ENCODE measurements around the gene ST3GAL5.

Gene ST3GAL5

GRCh38 chr2:85914922-85915321, 26.1 kb upstream of the ST3GAL5 start:
- Histone ChIP-seq H3K9ac (ENCODE audit: low read length) (no peak overlapping the region), H3K27me3 (ENCODE audit: control insufficient read depth in 1 of 2, insufficient read depth in 2 of 2, low read length in 2 of 2) (no peaks in the 10 kb centered on the region), H3K9me3 (ENCODE audit: low read length) (no peaks in the 10 kb centered on the region), H3K36me3 (ENCODE audit: insufficient read depth, low read length) (no peaks in the 10 kb centered on the region), H3K4me3 (ENCODE audit: low read depth in 1 of 2, low read length in 2 of 2) (no peak overlapping the region), H3K4me1 (ENCODE audit: insufficient read depth, low read length) (peaks cover 4% of the 10 kb centered on the region), H3K27ac (ENCODE audit: low read depth, low read length) (no peak overlapping the region)

GRCh38 chr2:85913884-85914881, 25.4 kb upstream of the ST3GAL5 start:
- no peaks in the 10 kb centered on the region for H3K27me3 ChIP-seq (ENCODE audit: control insufficient read depth in 1 of 2, insufficient read depth in 2 of 2, low read length in 2 of 2)
- no peak overlapping the region for H3K27ac ChIP-seq (ENCODE audit: low read depth, low read length)
- no peaks in the 10 kb centered on the region for H3K9me3 ChIP-seq (ENCODE audit: low read length)
- H3K9ac ChIP-seq (ENCODE audit: low read length) = no peak overlapping the region
- no peak overlapping the region for H3K4me3 ChIP-seq (ENCODE audit: low read depth in 1 of 2, low read length in 2 of 2)
- no peaks in the 10 kb centered on the region for H3K36me3 ChIP-seq (ENCODE audit: insufficient read depth, low read length)
- H3K4me1 ChIP-seq (ENCODE audit: insufficient read depth, low read length) = peaks cover 4% of the 10 kb centered on the region

DNA sequence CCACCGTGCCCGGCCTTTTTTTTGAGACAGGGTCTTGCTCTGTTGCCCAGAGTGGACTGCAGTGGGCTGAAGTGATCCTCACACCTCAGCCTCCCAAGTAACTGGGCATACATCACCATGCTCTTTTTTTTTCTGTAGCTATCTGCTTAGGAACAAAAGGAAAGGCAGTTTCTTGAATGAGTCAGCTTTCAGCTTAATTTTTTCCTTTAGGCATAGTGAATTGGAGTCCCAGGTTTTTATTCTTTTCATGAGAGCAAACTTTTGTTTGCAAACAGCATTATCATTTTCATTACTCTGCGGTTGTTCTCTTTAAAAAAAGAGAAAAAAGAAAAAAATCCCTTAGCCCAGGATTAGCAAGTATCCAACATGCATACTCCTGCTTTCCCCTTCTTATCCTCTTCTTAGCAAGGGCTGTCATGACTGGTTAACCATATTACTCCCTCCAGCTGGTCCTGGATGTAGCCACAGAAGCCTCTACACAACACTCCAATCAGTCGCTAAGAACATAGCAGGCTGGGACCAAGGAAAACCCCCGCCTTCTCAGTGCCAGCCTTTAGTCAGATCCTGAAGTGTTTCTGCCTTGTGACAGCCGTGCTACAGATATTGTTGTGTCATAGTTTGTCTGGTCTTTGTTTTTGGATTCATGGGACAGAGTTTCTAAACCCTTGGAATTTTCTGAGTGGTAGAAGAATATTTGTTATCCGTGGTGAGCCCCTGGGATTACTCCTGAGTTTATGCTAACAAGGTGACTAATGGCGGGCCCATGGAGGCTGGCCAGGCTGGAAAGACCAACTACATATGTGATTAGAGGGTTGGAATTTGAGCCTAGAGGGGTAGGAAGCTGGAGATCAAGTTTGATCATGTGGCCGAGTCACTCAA, 23.3 kb upstream of the ST3GAL5 start:
- H3K4me1 ChIP-seq (ENCODE audit: insufficient read depth, low read length) = peaks cover 4% of the 10 kb centered on the region
- no peaks in the 10 kb centered on the region for H3K27me3 ChIP-seq (ENCODE audit: control insufficient read depth in 1 of 2, insufficient read depth in 2 of 2, low read length in 2 of 2)
- no peak overlapping the region for H3K9ac ChIP-seq (ENCODE audit: low read length)
- H3K27ac ChIP-seq (ENCODE audit: low read depth, low read length) = no peak overlapping the region
- no peak overlapping the region for H3K4me3 ChIP-seq (ENCODE audit: low read depth in 1 of 2, low read length in 2 of 2)
- H3K9me3 ChIP-seq (ENCODE audit: low read length) = no peaks in the 10 kb centered on the region
- no peaks in the 10 kb centered on the region for H3K36me3 ChIP-seq (ENCODE audit: insufficient read depth, low read length)

GRCh38 chr2:85911097-85911496, 22.3 kb upstream of the ST3GAL5 start:
- Histone ChIP-seq H3K27ac (ENCODE audit: low read depth, low read length) (no peak overlapping the region), H3K4me1 (ENCODE audit: insufficient read depth, low read length) (peaks cover 4% of the 10 kb centered on the region), H3K9me3 (ENCODE audit: low read length) (no peaks in the 10 kb centered on the region), H3K27me3 (ENCODE audit: control insufficient read depth in 1 of 2, insufficient read depth in 2 of 2, low read length in 2 of 2) (no peaks in the 10 kb centered on the region), H3K4me3 (ENCODE audit: low read depth in 1 of 2, low read length in 2 of 2) (no peak overlapping the region), H3K9ac (ENCODE audit: low read length) (no peak overlapping the region), H3K36me3 (ENCODE audit: insufficient read depth, low read length) (no peaks in the 10 kb centered on the region)

DNA sequence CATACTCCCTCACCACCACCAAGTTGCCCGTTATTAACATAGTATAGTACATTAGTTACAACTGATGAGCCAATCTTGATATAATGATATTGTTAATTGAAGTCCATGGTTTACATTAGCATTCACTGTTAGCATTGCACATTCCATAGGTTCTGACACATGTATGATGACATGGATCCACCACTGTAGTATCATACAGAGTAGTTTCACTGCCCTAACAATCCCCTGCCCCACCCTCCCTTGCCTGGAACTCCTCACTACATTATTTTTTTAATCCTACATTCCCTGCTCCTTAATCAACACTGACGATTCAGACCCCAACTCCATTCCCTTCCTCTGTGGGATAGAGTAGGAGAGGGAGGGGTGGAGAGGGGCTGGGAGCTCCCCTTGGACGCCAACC, 20.2 kb upstream of the ST3GAL5 start:
- Histone ChIP-seq H3K27ac (ENCODE audit: low read depth, low read length) (no peak overlapping the region), H3K4me3 (ENCODE audit: low read depth in 1 of 2, low read length in 2 of 2) (no peak overlapping the region), H3K9ac (ENCODE audit: low read length) (no peak overlapping the region), H3K9me3 (ENCODE audit: low read length) (no peaks in the 10 kb centered on the region), H3K4me1 (ENCODE audit: insufficient read depth, low read length) (peaks cover 16% of the 10 kb centered on the region), H3K27me3 (ENCODE audit: control insufficient read depth in 1 of 2, insufficient read depth in 2 of 2, low read length in 2 of 2) (no peaks in the 10 kb centered on the region), H3K36me3 (ENCODE audit: insufficient read depth, low read length) (no peaks in the 10 kb centered on the region)

GRCh38 chr2:85908506-85908905, 19.7 kb upstream of the ST3GAL5 start:
- Histone ChIP-seq H3K9me3 (ENCODE audit: low read length) (no peaks in the 10 kb centered on the region), H3K27me3 (ENCODE audit: control insufficient read depth in 1 of 2, insufficient read depth in 2 of 2, low read length in 2 of 2) (no peaks in the 10 kb centered on the region), H3K36me3 (ENCODE audit: insufficient read depth, low read length) (no peaks in the 10 kb centered on the region), H3K4me3 (ENCODE audit: low read depth in 1 of 2, low read length in 2 of 2) (no peak overlapping the region), H3K9ac (ENCODE audit: low read length) (no peak overlapping the region), H3K4me1 (ENCODE audit: insufficient read depth, low read length) (peaks cover 16% of the 10 kb centered on the region), H3K27ac (ENCODE audit: low read depth, low read length) (no peak overlapping the region)

DNA sequence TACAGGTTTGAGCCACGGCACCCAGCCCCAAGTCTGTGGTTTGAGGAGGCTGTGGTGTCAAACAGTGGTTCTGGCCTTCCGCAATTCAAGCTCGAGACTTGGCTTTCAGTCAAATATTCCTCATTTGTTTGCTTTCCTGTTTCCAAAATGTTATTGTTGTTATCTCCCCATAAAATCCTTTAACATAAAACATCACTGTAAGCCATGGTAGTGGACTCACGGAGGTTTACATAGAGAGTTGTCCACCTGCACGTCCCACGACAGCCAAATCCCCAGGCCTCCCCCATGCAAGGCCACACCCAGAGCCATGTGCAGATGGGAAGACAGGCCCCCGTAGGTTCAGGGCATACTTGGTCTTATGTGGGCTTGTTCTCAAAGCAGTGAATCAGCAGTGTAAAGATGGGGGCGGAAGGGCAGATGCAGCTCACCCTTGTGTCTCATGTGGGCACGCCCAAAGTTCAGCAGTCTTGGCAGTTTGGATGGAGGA, 18.9 kb upstream of the ST3GAL5 start:
- Histone ChIP-seq H3K9ac (ENCODE audit: low read length) (no peak overlapping the region), H3K27me3 (ENCODE audit: control insufficient read depth in 1 of 2, insufficient read depth in 2 of 2, low read length in 2 of 2) (no peaks in the 10 kb centered on the region), H3K36me3 (ENCODE audit: insufficient read depth, low read length) (no peaks in the 10 kb centered on the region), H3K9me3 (ENCODE audit: low read length) (no peaks in the 10 kb centered on the region), H3K4me1 (ENCODE audit: insufficient read depth, low read length) (peaks cover 16% of the 10 kb centered on the region), H3K4me3 (ENCODE audit: low read depth in 1 of 2, low read length in 2 of 2) (no peak overlapping the region), H3K27ac (ENCODE audit: low read depth, low read length) (no peak overlapping the region)

DNA sequence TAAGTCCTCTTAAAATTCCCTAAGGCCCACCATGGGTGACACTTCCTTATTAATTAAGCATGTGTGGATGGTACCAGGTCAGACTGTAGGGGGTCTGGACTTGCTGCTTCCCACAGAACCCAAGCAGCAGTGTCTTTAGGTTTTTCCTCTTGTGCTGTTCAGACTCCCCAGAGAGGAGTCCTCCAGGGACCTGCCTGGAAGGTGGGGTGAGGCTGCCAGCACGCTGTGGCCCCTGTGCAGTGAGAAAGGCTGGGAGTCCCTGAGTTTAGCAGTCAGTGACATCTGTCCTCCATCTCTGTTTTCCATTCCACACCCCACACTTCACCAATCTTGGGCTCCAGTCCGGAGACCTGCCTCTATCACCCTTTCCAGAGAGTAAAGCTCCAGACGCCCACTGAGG, 18.0 kb upstream of the ST3GAL5 start:
- H3K4me3 ChIP-seq (ENCODE audit: low read depth in 1 of 2, low read length in 2 of 2) = no peak overlapping the region
- no peaks in the 10 kb centered on the region for H3K36me3 ChIP-seq (ENCODE audit: insufficient read depth, low read length)
- no peak overlapping the region for H3K27ac ChIP-seq (ENCODE audit: low read depth, low read length)
- no peaks in the 10 kb centered on the region for H3K9me3 ChIP-seq (ENCODE audit: low read length)
- H3K27me3 ChIP-seq (ENCODE audit: control insufficient read depth in 1 of 2, insufficient read depth in 2 of 2, low read length in 2 of 2) = no peaks in the 10 kb centered on the region
- H3K9ac ChIP-seq (ENCODE audit: low read length) = no peak overlapping the region
- H3K4me1 ChIP-seq (ENCODE audit: insufficient read depth, low read length) = peaks cover 12% of the 10 kb centered on the region

DNA sequence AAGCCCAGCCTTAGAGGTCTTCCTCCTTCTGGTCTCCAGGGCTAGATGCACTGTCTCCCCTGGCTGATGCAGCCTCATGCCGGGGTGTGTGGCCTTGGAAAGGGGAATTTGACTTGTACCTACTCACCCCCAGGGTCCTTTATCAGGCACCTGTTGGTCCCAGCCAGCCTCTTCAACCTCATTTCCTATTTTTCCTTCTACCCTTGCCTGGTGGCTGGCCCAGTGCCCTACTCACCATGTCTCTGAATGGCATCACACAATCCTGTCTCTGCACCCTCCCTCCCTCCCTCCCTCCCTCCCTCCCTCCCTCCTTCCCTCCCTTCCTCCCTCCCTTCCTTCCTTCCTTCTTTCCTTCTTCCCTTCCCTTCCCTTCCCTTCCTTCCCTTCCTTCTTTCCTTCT, 17.1 kb upstream of the ST3GAL5 start:
- no peak overlapping the region for H3K27ac ChIP-seq (ENCODE audit: low read depth, low read length)
- H3K4me1 ChIP-seq (ENCODE audit: insufficient read depth, low read length) = peaks cover 12% of the 10 kb centered on the region
- H3K9ac ChIP-seq (ENCODE audit: low read length) = no peak overlapping the region

GRCh38 chr2:85905187-85905666, 16.4 kb upstream of the ST3GAL5 start:
- Histone ChIP-seq H3K4me3 (ENCODE audit: low read depth in 1 of 2, low read length in 2 of 2) (no peak overlapping the region), H3K27ac (ENCODE audit: low read depth, low read length) (no peak overlapping the region), H3K9me3 (ENCODE audit: low read length) (no peaks in the 10 kb centered on the region), H3K4me1 (ENCODE audit: insufficient read depth, low read length) (peaks cover 12% of the 10 kb centered on the region), H3K9ac (ENCODE audit: low read length) (no peak overlapping the region), H3K27me3 (ENCODE audit: control insufficient read depth in 1 of 2, insufficient read depth in 2 of 2, low read length in 2 of 2) (no peaks in the 10 kb centered on the region), H3K36me3 (ENCODE audit: insufficient read depth, low read length) (no peaks in the 10 kb centered on the region)

More for the DNA sequence above, 17.1 kb upstream of the ST3GAL5 start:
- no peaks in the 10 kb centered on the region for H3K27me3 ChIP-seq (ENCODE audit: control insufficient read depth in 1 of 2, insufficient read depth in 2 of 2, low read length in 2 of 2)
- H3K36me3 ChIP-seq (ENCODE audit: insufficient read depth, low read length) = no peaks in the 10 kb centered on the region
- no peaks in the 10 kb centered on the region for H3K9me3 ChIP-seq (ENCODE audit: low read length)
- no peak overlapping the region for H3K4me3 ChIP-seq (ENCODE audit: low read depth in 1 of 2, low read length in 2 of 2)

DNA sequence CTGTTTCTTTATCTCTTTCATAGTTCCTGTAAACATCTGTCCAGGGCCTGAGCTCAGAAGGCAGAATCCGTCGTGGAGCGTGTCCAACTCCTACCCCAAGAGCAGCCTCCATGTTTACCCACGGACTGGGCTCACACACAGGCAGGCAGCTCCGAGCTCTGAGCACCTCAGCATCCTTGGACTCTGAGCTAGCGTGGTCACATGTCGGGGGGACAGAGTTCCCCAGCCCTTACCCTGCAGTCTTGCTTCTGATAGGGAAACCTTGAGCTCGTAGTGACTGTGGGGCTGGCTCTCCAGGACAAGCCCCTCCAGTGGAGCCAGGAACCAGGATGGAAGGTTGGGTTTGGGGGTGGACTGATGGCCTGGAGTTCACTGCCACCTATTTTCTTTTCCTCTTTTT, 15.1 kb upstream of the ST3GAL5 start:
- Histone ChIP-seq H3K4me3 (ENCODE audit: low read depth in 1 of 2, low read length in 2 of 2) (no peak overlapping the region), H3K9me3 (ENCODE audit: low read length) (no peaks in the 10 kb centered on the region), H3K9ac (ENCODE audit: low read length) (no peak overlapping the region), H3K27ac (ENCODE audit: low read depth, low read length) (no peak overlapping the region), H3K27me3 (ENCODE audit: control insufficient read depth in 1 of 2, insufficient read depth in 2 of 2, low read length in 2 of 2) (no peaks in the 10 kb centered on the region), H3K4me1 (ENCODE audit: insufficient read depth, low read length) (peaks cover 12% of the 10 kb centered on the region), H3K36me3 (ENCODE audit: insufficient read depth, low read length) (no peaks in the 10 kb centered on the region)
